Stimulated activated effector memory CD8-positive, alpha-beta T cell treated with anti-CD3 and anti-CD28 coated beads, Interleukin-12 subunit alpha, Interleukin-12 subunit beta, amount 100 ng/mL, for 72 hours (primary cell): ENCODE measurements around the gene CAV1.

Experiments used
- ATAC-seq: fragments of 150-1000 bp; cut with Tn5 transposase; 2 replicates; pipeline ENCODE4 v1.10.0; 2021
- DNase-seq, 2 donors: peaks; one replicate each; pipeline ENCODE4 v3.0.0; 2021 to 2022; ENCODE audit warnings: low spot score in 2 of 2
- H3K27ac Mint-ChIP-seq: one replicate; pipeline ENCODE4 v1.8.0; 2022; ENCODE audit warnings: mild to moderate bottlenecking, mixed read lengths
- H3K36me3 Mint-ChIP-seq: one replicate; pipeline ENCODE4 v1.8.0; 2022; ENCODE audit warnings: mild to moderate bottlenecking, mixed read lengths
- H3K4me1 Mint-ChIP-seq: one replicate; pipeline ENCODE4 v1.8.0; 2022; ENCODE audit warnings: mixed read lengths
- H3K4me3 Mint-ChIP-seq: one replicate; pipeline ENCODE4 v1.8.0; 2022; ENCODE audit warnings: mild to moderate bottlenecking, mixed read lengths
- H3K9me3 Mint-ChIP-seq: one replicate; pipeline ENCODE4 v1.8.0; 2022; ENCODE audit warnings: mixed read lengths

The CAV1 gene

GRCh38 chr7:116553168-116553964 lies 28.5 kb downstream of the CAV1 start:
- H3K4me3 Mint-ChIP-seq: no peak overlapping the region
- H3K9me3 Mint-ChIP-seq: no peaks in the 10 kb centered on the region
- ATAC-seq: no peak
- no peak for DNase-seq
- H3K4me1 Mint-ChIP-seq: no peaks in the 10 kb centered on the region
- no peaks in the 10 kb centered on the region for H3K36me3 Mint-ChIP-seq
- H3K27ac Mint-ChIP-seq: no peak overlapping the region

DNA sequence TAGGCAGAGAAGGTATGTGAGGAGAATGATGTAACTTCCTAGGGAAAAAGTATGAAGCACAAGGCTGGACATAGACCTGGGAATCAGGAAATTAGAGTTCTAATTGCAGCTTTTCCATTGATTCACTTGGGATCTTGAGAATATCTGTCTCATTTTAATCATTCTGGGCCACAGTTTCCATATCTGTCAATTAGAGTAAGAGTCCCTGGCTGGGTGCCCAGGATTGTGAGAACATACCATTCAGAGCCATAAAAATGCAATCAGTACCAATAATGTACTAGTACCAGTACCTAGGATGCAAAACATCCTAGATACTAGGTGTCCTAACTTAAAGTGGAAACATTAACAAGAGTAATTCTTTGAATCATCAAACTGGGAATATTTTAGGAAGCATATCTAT lies 29.6 kb downstream of the CAV1 start:
- H3K9me3 Mint-ChIP-seq: no peaks in the 10 kb centered on the region
- H3K4me3 Mint-ChIP-seq: no peak overlapping the region
- H3K4me1 Mint-ChIP-seq: no peaks in the 10 kb centered on the region
- no peak for ATAC-seq
- no peak for DNase-seq
- no peak overlapping the region for H3K27ac Mint-ChIP-seq
- no peaks in the 10 kb centered on the region for H3K36me3 Mint-ChIP-seq

DNA sequence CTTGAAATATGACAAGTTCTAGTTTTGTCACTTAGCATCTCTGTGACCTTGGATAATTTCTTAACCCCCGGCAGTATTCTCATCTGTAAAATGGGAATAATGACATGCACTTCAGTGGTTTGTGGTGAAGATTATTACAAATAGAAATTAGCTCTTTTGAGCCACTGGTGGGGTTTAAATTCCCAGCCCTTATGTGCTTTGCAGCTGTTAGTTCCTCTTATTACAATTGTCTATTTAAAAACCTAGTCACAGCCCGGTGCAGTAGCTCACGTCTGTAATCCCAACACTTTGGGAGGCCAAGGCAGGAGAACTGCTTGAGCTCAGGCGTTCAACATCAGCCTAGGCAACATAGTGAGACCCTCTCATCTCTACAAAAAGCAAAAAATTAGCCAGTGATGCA lies 30.1 kb downstream of the CAV1 start:
- Mint-ChIP-seq H3K4me1 (no peaks in the 10 kb centered on the region), H3K27ac (no peak overlapping the region), H3K4me3 (no peak overlapping the region), H3K36me3 (no peaks in the 10 kb centered on the region), H3K9me3 (no peaks in the 10 kb centered on the region)
- DNase-seq (no peak), ATAC-seq (no peak)

- no peaks in the 10 kb centered on the region for H3K36me3 Mint-ChIP-seq
- no peak overlapping the region for H3K27ac Mint-ChIP-seq
- H3K4me3 Mint-ChIP-seq: no peak overlapping the region
- DNase-seq: no peak
- no peak for ATAC-seq
- H3K4me1 Mint-ChIP-seq: no peaks in the 10 kb centered on the region
- peaks cover 3% of the 10 kb centered on the region for H3K9me3 Mint-ChIP-seq
Observed at GRCh38 chr7:116557066-116557585, 32.3 kb downstream of the CAV1 start.

- Mint-ChIP-seq H3K36me3 (no peaks in the 10 kb centered on the region), H3K4me1 (peaks cover 5% of the 10 kb centered on the region), H3K4me3 (no peak overlapping the region), H3K9me3 (peaks cover 3% of the 10 kb centered on the region), H3K27ac (no peak overlapping the region)
- ATAC-seq (no peak), DNase-seq (no peak)
Observed at GRCh38 chr7:116557901-116558300, 33.1 kb downstream of the CAV1 start.

GRCh38 chr7:116560021-116560970 lies 35.5 kb downstream of the CAV1 start:
- Mint-ChIP-seq H3K27ac (no peak overlapping the region), H3K4me1 (peaks cover 5% of the 10 kb centered on the region), H3K9me3 (peaks cover 3% of the 10 kb centered on the region), H3K36me3 (no peaks in the 10 kb centered on the region), H3K4me3 (no peak overlapping the region)
- ATAC-seq (peak; percentile 31), DNase-seq (no peak)

DNA sequence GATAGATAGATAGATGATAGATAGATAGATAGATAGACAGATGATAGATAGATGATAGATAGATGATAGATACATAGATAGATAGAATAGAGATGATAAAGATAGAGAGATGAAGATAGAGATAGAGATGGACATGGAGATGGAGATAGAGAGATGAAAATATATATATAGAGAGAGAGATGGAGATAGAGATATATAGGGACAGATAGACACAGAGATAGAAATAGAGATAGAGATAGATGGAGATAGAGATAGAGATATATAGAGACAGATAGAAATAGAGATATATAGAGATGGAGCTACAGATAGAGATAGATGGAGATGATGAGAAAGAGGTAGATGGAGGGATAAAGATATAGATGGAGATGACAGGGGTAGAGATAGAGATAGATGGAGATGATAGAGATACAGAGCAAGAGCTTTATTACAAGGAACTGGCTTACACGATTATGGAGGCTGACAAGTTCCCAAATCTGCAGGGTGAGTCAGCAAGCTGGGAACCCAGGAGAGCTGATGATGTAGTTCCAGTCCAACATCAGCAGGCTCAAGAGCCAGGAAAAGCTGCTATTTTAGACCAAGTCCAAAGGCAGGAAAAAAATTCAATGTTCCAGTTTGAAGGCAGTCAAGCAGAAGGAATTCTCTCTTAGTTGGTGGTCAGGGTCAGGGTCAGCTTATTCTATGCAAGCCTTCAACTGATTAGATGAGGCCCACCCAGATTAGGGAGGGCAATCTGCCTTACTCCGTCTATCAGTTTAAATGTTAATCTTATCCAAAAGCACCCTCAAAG lies 37.1 kb downstream of the CAV1 start:
- no peak for DNase-seq
- Mint-ChIP-seq H3K27ac (no peak overlapping the region), H3K4me3 (no peak overlapping the region), H3K36me3 (no peaks in the 10 kb centered on the region), H3K4me1 (peaks cover 5% of the 10 kb centered on the region), H3K9me3 (peaks cover 3% of the 10 kb centered on the region)
- no peak for ATAC-seq

DNA sequence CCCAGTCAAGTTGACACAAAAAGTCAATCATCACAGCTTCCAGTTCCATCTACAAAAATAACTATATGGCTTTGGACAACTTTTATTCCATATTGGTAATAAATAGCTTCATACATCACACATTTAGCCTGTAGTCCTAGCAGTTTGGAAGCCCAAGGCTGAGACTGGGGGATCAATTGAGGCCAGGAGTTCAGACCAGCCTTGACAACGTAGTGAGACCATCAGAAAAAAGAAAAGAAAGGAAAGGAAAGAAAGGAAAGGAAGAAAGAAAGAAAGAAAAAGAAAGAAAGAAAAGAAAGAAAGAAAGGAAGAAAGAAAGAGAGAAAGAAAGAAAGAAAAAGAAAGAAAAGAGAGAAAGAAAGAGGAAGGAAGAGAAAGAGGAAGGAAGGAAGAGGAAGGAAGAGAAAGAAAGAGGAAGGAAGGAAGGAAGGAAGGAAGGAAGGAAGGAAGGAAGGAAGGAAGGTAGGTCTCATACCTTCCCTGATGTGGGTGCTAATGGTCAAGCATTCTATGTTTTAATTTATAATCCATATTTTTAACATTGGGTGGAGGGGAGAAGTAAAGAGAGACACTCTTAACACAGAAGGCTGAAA lies 37.8 kb downstream of the CAV1 start:
- Mint-ChIP-seq H3K36me3 (no peaks in the 10 kb centered on the region), H3K4me1 (peaks cover 5% of the 10 kb centered on the region), H3K4me3 (no peak overlapping the region), H3K27ac (no peak overlapping the region), H3K9me3 (peaks cover 3% of the 10 kb centered on the region)
- DNase-seq (no peak), ATAC-seq (no peak)

GRCh38 chr7:116565981-116566380 lies 41.1 kb downstream of the CAV1 start:
- ATAC-seq: no peak
- H3K4me3 Mint-ChIP-seq: no peak overlapping the region
- H3K27ac Mint-ChIP-seq: no peak overlapping the region
- DNase-seq: no peak
- no peaks in the 10 kb centered on the region for H3K36me3 Mint-ChIP-seq
- H3K9me3 Mint-ChIP-seq: peaks cover 3% of the 10 kb centered on the region
- peaks cover 5% of the 10 kb centered on the region for H3K4me1 Mint-ChIP-seq

DNA sequence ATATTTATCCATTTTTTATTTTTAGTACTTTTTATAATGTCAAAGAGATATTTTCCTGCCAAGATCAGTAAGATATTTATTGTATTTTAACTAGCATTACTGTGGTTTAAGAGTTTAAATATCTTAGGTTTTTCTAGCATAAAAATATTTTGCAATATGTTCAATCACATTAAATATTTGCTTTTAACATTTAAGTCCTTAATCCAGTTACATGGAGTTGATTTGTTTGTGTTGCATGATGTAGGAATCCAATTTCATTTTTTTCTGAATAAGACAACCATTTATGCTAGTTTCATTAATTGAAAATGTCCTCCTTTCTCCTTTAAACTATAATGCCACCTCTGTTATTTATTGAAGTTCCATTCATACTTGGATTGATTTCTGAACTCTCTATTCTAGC lies 41.8 kb downstream of the CAV1 start:
- DNase-seq (no peak), ATAC-seq (no peak)
- H3K27ac Mint-ChIP-seq: no peak overlapping the region
- no peak overlapping the region for H3K4me3 Mint-ChIP-seq
- H3K4me1 Mint-ChIP-seq: peaks cover 5% of the 10 kb centered on the region
- H3K36me3 Mint-ChIP-seq: no peaks in the 10 kb centered on the region
- H3K9me3 Mint-ChIP-seq: peaks cover 3% of the 10 kb centered on the region

DNA sequence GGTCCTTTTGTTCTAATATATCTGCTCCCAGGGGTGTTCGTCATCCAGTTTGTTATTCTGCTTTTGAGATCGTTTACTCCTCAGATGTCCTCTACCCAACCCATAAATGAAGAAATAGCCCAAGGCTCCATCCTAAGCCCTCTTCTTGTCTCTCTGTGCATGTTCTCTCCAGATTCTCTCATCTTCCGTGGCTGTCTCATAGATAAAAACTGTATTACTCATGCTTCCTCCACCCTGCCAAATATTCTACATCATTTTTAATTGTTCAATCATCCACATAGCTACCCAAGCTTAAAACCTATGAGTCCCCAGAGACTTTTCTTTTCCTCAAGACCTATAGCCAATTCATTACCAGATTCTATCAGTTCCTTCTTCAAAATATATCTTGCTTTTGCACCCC lies 44.9 kb downstream of the CAV1 start:
- ATAC-seq (no peak), DNase-seq (no peak)
- Mint-ChIP-seq H3K4me3 (no peak overlapping the region), H3K9me3 (no peaks in the 10 kb centered on the region), H3K36me3 (no peaks in the 10 kb centered on the region), H3K4me1 (no peaks in the 10 kb centered on the region), H3K27ac (no peak overlapping the region)

DNA sequence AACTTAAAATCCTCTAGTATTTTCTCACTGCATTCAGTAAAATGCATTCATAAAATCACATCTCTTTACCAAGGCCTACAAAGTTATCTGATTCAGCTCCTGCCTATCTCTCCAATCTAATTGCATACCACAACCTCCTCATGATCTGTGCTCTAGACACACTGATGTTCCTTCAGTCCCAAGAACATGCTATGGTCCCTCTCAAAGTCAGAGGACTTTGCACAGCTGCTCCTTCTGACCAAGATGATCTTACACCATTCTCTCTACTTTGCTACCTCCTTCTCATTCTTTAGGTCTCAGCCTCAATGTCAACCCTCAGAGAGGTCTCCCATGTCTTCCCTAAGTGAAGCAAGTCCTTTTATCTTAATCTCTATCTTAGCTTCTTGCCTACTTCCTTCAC lies 45.5 kb downstream of the CAV1 start:
- Mint-ChIP-seq H3K9me3 (no peaks in the 10 kb centered on the region), H3K36me3 (no peaks in the 10 kb centered on the region), H3K27ac (no peak overlapping the region), H3K4me1 (no peaks in the 10 kb centered on the region), H3K4me3 (no peak overlapping the region)
- ATAC-seq (no peak), DNase-seq (no peak)

DNA sequence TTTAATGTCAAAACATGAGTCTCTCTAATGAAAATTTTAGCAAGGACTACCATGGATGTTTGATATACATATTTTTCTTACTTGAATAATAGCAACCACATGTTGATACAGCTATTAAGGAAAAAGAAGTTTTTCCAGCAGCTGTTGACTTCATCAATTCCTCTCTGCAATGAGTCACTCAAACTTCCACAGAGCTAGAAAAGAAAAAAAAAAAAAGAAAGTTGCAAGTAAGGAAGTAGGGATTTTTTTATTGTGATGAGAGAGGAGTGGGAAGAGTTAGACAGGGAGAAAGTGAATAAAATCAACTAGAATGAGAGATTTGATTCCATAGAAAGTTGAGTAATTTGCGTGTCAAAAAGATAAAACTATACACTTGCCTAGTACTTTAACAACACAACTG lies 46.2 kb downstream of the CAV1 start:
- Mint-ChIP-seq H3K36me3 (no peaks in the 10 kb centered on the region), H3K4me3 (no peak overlapping the region), H3K9me3 (no peaks in the 10 kb centered on the region), H3K4me1 (no peaks in the 10 kb centered on the region), H3K27ac (no peak overlapping the region)
- DNase-seq (no peak), ATAC-seq (no peak)

GRCh38 chr7:116571552-116571951 lies 46.7 kb downstream of the CAV1 start:
- Mint-ChIP-seq H3K4me3 (no peak overlapping the region), H3K27ac (no peak overlapping the region), H3K4me1 (peaks cover 2% of the 10 kb centered on the region), H3K9me3 (no peaks in the 10 kb centered on the region), H3K36me3 (no peaks in the 10 kb centered on the region)
- DNase-seq: no peak
- ATAC-seq: no peak

- H3K4me1 Mint-ChIP-seq: peaks cover 7% of the 10 kb centered on the region
- H3K27ac Mint-ChIP-seq: no peak overlapping the region
- no peak for ATAC-seq
- H3K36me3 Mint-ChIP-seq: no peaks in the 10 kb centered on the region
- no peak overlapping the region for H3K4me3 Mint-ChIP-seq
- DNase-seq: no peak
- H3K9me3 Mint-ChIP-seq: no peaks in the 10 kb centered on the region
Observed at GRCh38 chr7:116572036-116572435, 47.2 kb downstream of the CAV1 start.
